Measurements from ENCODE around the gene PYGO1.
A peak's percentile ranks its signal among the peaks of the same experiment; 100 is the strongest.
"Not testable (repeated sequence)": the region's sequence is repeated elsewhere in the genome, so short reads cannot be mapped to it uniquely, and the experiment has no call there.

The PYGO1 gene

DNA sequence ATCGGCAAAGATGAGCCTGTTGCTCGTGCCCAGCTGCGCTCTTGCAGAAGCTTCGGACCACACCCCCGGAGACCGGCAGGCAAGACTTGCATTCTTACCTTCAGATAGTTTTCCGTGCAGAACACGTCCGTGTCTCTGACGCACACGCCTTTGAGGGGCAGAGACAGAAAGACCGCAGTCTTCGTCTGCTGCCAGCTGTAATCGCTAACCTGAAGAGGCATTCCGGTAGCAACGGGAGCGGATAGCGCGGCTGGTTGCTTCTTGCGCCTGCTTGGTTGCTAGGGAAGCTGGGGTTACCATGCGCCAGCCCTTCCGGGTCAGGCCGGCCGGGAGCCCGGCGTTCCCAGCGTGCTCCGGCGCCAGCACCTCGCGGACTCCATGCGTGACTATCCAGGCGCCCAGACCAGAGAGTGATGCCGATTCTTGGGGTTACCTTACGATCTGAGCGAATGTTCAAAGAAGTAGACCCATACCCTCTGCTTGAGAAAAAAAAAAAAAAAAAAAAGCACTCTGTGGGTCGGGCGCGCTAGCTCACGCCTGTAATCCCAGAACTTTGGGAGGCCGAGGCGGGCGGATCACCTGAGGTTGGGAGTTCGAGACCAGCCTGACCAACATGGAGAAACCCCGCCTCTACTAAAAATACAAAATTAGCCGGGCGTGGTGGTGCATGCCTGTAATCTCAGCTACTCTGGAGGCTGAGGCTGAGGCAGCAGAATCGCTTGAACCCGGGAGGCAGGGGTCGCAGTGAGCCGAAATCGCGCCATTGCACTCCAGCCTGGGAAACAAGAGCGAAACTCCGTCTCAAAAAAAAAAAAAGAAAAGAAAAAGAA lies 89.8 kb downstream of the PYGO1 start:
- peak; percentile 22 for DNase-seq

DNA sequence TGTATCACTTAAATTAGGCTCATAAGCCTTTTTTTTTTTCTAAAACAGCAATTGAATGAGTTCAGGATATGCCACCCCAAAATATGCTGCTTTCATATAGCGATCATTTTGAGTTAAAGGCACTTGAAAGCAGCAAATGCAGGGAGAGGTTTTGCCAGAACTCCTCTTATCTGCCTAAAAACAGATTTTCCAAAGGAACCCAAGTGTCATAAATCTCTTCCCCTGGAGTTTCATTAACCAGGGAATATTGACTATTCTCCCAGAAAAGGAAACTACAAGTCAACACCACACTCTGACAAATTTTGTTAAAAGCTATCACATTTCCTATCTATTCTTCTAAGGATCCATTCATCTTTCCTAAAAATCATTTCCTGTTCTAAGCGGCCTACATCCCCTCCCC lies 91.4 kb downstream of the PYGO1 start:
- no peak for DNase-seq

GRCh38 chr15:55494931-55495330 lies 93.2 kb downstream of the PYGO1 start:
- no peak for DNase-seq

- DNase-seq = not testable (repeated sequence)
These were observed 99.1 kb downstream of the PYGO1 start for GRCh38 chr15:55488952-55489600.
